Breast epithelium (tissue), 3 donors: ENCODE results near the gene TNFAIP3.

Experiments used
- CTCF ChIP-seq, 3 donors: fragments of 450-650 bp; IDR thresholded peaks; one replicate each; pipeline ENCODE4 v1.5.1; 2016 to 2017; ENCODE audit warnings: antibody characterized with exemption in 3 of 3, mild to moderate bottlenecking in 3 of 3, moderate library complexity in 3 of 3
- POLR2A ChIP-seq: fragments of 450-650 bp; IDR thresholded peaks from one replicate; pipeline ENCODE4 v1.6.1; 2016; ENCODE audit warnings: antibody characterized with exemption, mild to moderate bottlenecking, moderate library complexity
- POLR2AphosphoS5 ChIP-seq, 3 donors: sonication (generic); formaldehyde crosslinking; IDR thresholded peaks; one replicate each; pipeline ENCODE4 v1.6.1; 2017; ENCODE audit warnings: antibody characterized with exemption in 3 of 3

DNA sequence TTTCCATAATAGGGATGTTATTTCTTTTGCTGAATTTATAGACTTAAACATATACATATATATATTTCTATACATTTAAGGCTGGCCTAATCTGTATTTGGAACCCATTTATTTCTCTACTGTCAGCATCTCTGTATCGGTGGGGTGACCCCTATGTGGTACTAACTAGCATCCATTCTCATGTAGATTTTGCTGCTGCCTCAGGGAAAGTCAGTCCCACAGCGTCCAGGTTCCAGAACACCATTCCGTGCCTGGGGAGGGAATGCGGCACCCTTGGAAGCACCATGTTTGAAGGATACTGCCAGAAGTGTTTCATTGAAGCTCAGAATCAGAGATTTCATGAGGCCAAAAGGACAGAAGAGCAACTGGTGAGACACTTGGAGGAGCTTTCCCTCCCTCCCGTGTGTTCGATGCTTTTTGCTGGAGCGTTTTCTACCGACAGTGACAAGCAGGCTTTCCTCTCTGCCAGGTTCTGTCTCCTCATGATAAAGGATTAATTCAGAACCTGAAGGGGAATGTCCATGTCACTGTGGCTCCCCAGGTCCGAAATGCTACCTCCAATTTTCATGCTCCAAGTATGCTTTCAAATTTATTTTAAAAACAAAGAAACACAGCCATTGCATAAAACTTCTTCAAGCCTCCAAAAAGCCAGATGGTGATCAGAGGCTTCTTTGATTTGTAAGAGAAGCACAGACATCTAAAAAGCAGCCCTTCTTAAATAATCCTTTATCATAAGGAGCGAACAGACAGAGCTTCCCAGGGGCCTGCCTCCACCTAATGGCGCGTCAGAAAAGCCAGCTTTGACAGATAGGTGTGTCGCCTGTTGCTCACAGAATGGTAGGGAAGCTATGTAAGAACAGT, 13.1 kb downstream of the TNFAIP3 start:
- TF ChIP-seq POLR2A (no peak), CTCF (IDR thresholded peaks at IDR 0.05) (no peak), POLR2AphosphoS5 (IDR thresholded peaks at IDR 0.05) (no peak)
